ENCODE data around the gene TTC28. TPM values are rescaled to one million over a fixed set of nuclear protein-coding genes. Genes with fewer than 3 reads are reported as not detected.

Gene TTC28
- total and polyA plus RNA-seq, 11 donors = 5.1 to 34.9 (median 21.8) TPM

DNA sequence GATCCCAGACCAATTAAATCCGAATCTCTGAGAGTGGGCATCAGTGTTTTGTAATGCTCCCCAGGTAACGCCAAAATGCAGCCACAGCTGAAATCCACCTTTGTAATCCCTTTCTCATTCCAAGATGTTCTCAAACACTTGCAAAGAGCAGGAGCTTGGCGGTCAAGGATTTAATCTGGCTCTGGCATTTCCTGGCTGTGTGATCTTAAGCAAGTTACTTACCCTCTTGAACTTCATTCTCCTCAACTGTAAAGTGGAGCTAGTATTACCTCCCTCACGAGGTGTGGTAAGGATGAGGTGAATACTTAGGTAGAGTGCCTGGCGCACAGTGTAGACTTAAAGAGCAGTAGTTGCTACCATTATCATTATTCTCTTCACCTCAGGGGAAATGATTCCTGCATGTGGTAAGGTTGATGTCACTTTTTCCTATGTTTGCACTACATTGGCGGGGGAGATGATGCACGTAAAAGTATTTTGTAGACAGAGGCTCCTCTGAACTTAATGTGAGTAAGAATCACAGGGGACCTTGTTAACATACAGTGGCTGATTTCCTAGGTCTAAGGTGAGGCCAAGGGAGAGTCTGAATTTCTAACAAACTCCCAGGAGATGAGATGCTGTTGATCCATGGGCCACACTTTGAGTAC, 550.2 kb downstream of the TTC28 start:
- intact Hi-C loops (cut with DNase I) = loop anchor here in 1 of 10 donors (5.0 kb wide), 1 partner anchor 48 kb away; no protein-coding TSS in a partner anchor
- Histone ChIP-seq H3K27me3 (no peaks in the 10 kb centered on the region), H3K4me3 (no peak overlapping the region), H3K36me3 (no peaks in the 10 kb centered on the region), H3K4me1 (no peaks in the 10 kb centered on the region), H3K9me3 (no peaks in the 10 kb centered on the region), H3K27ac (no peak overlapping the region)
- 91 to 93% (median 92%) methylated on average over 7 of the region's 7 CpGs for WGBS, 4 donors
- no peak for DNase-seq
- no peak for TF ChIP-seq POLR2A (IDR thresholded peaks at IDR 0.05)
- TF ChIP-seq, protein P1, sequence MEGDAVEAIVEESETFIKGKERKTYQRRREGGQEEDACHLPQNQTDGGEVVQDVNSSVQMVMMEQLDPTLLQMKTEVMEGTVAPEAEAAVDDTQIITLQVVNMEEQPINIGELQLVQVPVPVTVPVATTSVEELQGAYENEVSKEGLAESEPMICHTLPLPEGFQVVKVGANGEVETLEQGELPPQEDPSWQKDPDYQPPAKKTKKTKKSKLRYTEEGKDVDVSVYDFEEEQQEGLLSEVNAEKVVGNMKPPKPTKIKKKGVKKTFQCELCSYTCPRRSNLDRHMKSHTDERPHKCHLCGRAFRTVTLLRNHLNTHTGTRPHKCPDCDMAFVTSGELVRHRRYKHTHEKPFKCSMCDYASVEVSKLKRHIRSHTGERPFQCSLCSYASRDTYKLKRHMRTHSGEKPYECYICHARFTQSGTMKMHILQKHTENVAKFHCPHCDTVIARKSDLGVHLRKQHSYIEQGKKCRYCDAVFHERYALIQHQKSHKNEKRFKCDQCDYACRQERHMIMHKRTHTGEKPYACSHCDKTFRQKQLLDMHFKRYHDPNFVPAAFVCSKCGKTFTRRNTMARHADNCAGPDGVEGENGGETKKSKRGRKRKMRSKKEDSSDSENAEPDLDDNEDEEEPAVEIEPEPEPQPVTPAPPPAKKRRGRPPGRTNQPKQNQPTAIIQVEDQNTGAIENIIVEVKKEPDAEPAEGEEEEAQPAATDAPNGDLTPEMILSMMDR (IDR thresholded peaks at IDR 0.05) = no peak
- no peak for ATAC-seq

DNA sequence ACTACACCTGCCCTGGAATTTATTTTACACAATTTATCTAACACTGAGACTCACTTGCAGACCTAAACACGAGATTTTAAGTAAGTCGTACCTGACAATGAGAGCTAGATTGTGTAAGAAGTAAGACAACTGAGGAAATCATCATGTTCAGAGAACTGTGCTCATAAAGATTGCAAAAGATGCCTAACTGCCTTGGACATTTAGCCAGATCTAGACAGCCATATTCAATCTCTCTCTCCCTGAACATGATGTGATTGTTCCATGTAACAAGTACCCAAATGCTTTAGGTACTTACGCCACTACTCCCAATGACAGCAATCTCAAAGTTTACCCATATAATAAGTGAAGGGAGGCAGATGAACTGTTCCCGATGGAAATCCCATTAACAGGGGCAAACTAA, 550.8 kb downstream of the TTC28 start:
- ATAC-seq (no peak), DNase-seq (no peak)
- Histone ChIP-seq H3K36me3 (no peaks in the 10 kb centered on the region), H3K4me1 (no peaks in the 10 kb centered on the region), H3K4me3 (no peak overlapping the region), H3K9me3 (no peaks in the 10 kb centered on the region), H3K27ac (no peak overlapping the region), H3K27me3 (no peaks in the 10 kb centered on the region)
- intact Hi-C loops (cut with DNase I) = loop anchor here in 1 of 10 donors (5.0 kb wide), 1 partner anchor 48 kb away; no protein-coding TSS in a partner anchor
- TF ChIP-seq POLR2A (IDR thresholded peaks at IDR 0.05) = no peak
- TF ChIP-seq, protein P1 (IDR thresholded peaks at IDR 0.05) = no peak
- WGBS, 4 donors = 95 to 99% (median 98%) methylated on average over 4 of the region's 4 CpGs

DNA sequence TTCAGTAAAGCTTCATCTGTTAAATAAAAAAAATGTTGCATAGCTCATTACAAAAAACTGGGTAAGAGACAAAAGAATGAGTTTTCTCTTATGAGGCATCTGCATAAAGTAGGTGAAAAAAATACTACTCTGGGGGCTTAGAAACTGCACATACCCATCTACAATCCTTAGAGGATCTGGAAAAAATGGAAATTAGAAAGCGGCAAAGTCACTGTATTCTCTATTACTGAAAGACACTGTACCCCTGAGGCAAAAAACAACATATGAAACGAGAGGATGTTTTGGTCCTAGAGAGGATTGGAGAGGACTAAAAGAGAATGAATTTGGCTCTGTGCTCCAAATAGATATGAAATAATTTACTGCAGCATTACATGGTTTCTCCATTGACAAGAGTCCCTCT, 553.8 kb downstream of the TTC28 start:
- intact Hi-C loops (cut with DNase I) = loop anchor here in 1 of 10 donors (5.0 kb wide), 1 partner anchor 52 kb away; no protein-coding TSS in a partner anchor
- Histone ChIP-seq H3K27ac (no peak overlapping the region), H3K9me3 (no peaks in the 10 kb centered on the region), H3K4me3 (no peak overlapping the region), H3K4me1 (peaks cover 0 to 9% (median 6%) of the 10 kb centered on the region in 12 donors), H3K27me3 (no peaks in the 10 kb centered on the region), H3K36me3 (no peaks in the 10 kb centered on the region)
- no peak for TF ChIP-seq POLR2A (IDR thresholded peaks at IDR 0.05)
- TF ChIP-seq, protein P1 (IDR thresholded peaks at IDR 0.05) = no peak
- ATAC-seq = no peak
- WGBS, 4 donors = 84 to 89% (median 88%) methylated on average over 2 of the region's 2 CpGs
- no peak for DNase-seq

DNA sequence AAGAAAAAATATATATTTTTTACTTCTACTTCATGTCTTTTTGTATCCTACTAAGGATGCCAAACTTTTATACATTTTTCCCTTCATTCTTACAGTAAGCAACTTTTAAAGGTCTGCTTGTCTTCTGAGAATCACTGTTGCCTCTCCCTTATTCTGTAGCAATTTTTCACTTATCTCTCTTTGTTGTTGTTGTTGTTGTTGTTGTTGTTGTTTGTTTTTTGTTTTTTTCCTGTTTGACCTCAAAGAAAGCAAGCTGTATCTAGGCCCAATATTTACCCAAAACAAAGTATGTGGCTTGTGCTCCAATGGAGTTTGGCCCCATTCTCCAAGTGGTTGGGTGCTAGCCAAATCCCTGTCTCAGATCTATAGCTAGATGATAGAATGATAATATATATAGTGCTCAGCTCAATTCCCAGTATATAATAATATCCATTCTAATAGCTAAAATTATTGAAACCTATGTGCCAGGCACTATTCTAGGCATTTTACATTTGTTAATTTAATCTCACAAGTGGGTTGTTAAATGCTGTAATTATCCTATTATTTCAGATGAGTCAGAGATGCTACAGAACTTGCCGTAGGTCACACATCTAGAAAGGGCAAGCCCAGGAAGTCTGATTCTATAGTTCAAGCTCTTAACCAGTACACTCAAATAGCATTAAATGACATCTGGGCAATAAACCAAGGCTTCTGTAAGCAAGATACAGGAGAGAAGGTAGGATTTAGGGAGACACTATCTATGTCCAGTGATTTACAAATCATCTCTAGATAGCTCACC, 555.5 kb downstream of the TTC28 start:
- 79 to 100% (median 91%) methylated on average over 1 of the region's 1 CpG for WGBS, 4 donors
- Histone ChIP-seq H3K27me3 (no peaks in the 10 kb centered on the region), H3K4me1 (peaks cover 0 to 18% (median 9%) of the 10 kb centered on the region in 12 donors), H3K36me3 (no peaks in the 10 kb centered on the region), H3K27ac (no peak overlapping the region), H3K4me3 (no peak overlapping the region), H3K9me3 (no peaks in the 10 kb centered on the region)
- no peak for DNase-seq
- intact Hi-C loops (cut with DNase I) = loop anchor here in 1 of 10 donors (5.0 kb wide), 1 partner anchor 102 kb away; no protein-coding TSS in a partner anchor
- no peak for ATAC-seq
- TF ChIP-seq, protein P1 (IDR thresholded peaks at IDR 0.05) = no peak
- no peak for TF ChIP-seq POLR2A (IDR thresholded peaks at IDR 0.05)

Data from heart left ventricle (tissue), 16 donors.